Ishikawa (cell line): ENCODE measurements around the gene DEPDC5.

Experiments
- CEBPB ChIP-seq: IDR thresholded peaks from 2 replicates; pipeline ENCODE4 v1.6.1; 2012
- CREB1 ChIP-seq: IDR thresholded peaks from 2 replicates; pipeline ENCODE4 v1.6.1; 2012; ENCODE audit warnings: low read depth
- EGR1 ChIP-seq: IDR thresholded peaks from 2 replicates; pipeline ENCODE4 v1.6.1; 2012
- EP300 ChIP-seq: IDR thresholded peaks from 2 replicates; pipeline ENCODE4 v1.6.1; 2012; ENCODE audit warnings: borderline replicate concordance
- FOXM1 ChIP-seq: IDR thresholded peaks from 2 replicates; pipeline ENCODE4 v1.6.1; 2012; ENCODE audit warnings: low read depth, borderline replicate concordance
- MAX ChIP-seq: IDR thresholded peaks from 2 replicates; pipeline ENCODE4 v1.6.1; 2012
- NFIC ChIP-seq: IDR thresholded peaks from 2 replicates; pipeline ENCODE4 v1.6.1; 2012
- RAD21 ChIP-seq: IDR thresholded peaks from 2 replicates; pipeline ENCODE4 v1.6.1; 2012; ENCODE audit warnings: low read depth
- REST ChIP-seq: IDR thresholded peaks from 2 replicates; pipeline ENCODE4 v1.6.1; 2012; ENCODE audit warnings: low read depth, mild to moderate bottlenecking
- TAF1 ChIP-seq: IDR thresholded peaks from 2 replicates; pipeline ENCODE4 v1.6.1; 2012; ENCODE audit warnings: low read depth, mild to moderate bottlenecking
- TCF12 ChIP-seq: IDR thresholded peaks from 2 replicates; pipeline ENCODE4 v1.6.1; 2012; ENCODE audit warnings: low read depth
- TEAD4 ChIP-seq: IDR thresholded peaks from 2 replicates; pipeline ENCODE4 v1.6.1; 2012
- ZBTB7A ChIP-seq: IDR thresholded peaks from 2 replicates; pipeline ENCODE4 v1.6.1; 2012; ENCODE audit warnings: low read depth
- TF ChIP-seq, protein P1 (sequence below): IDR thresholded peaks from 2 replicates; pipeline ENCODE4 v1.6.1; 2012

The DEPDC5 gene

GRCh38 chr22:31926969-31927368 lies 173.2 kb downstream of the DEPDC5 start:
- TF ChIP-seq TEAD4 (no peak), EP300 (no peak), TAF1 (no peak), CEBPB (no peak), NFIC (no peak), FOXM1 (no peak), ZBTB7A (no peak)
- TF ChIP-seq, protein P1, sequence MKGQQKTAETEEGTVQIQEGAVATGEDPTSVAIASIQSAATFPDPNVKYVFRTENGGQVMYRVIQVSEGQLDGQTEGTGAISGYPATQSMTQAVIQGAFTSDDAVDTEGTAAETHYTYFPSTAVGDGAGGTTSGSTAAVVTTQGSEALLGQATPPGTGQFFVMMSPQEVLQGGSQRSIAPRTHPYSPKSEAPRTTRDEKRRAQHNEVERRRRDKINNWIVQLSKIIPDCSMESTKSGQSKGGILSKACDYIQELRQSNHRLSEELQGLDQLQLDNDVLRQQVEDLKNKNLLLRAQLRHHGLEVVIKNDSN, result no peak

GRCh38 chr22:31927562-31927961 lies 173.7 kb downstream of the DEPDC5 start:
- no peak for TF ChIP-seq MAX
- no peak for TF ChIP-seq TCF12
- no peak for TF ChIP-seq EP300
- TF ChIP-seq RAD21, result no peak
- TF ChIP-seq REST, result no peak

DNA sequence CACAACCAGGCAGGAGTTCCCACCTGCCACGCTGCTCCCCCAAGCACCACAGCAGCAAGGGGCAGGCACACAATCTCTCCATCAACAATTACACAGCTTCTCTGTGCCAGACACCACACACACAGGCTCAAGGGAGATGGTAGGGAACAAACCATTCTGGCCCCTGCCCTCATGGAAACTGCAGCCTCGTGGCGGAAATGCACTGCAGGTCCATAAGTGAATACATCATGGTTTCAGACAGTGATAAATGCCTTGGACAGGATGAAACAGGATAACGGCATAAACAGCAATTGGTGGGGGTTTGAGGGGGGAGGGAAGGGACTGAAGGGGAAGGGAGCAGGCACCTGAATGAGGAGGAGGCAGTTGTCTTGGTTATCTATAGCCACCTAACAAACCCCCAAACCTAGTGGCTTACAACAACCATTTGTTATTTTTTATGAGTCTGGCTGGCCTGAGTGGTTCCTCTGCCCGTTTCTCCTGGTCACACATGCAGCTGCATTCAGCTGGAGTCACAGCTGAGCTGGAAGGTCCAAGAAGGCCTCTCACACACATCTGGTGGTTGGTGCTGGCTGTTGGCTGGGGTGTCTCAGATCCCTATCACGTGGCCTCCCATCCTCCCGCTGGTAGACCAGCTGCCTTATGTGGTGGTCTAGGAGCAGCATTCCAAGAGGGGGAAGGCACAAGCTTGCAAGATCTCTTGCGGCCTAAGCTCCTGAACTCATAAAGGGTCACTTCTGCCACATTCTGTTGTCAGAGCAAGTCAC lies 175.5 kb downstream of the DEPDC5 start:
- TF ChIP-seq TCF12 (no peak), RAD21 (no peak), TAF1 (no peak), FOXM1 (no peak), TEAD4 (no peak), ZBTB7A (no peak), CEBPB (no peak), NFIC (no peak), EP300 (no peak), MAX (no peak), EGR1 (no peak), REST (no peak)

DNA sequence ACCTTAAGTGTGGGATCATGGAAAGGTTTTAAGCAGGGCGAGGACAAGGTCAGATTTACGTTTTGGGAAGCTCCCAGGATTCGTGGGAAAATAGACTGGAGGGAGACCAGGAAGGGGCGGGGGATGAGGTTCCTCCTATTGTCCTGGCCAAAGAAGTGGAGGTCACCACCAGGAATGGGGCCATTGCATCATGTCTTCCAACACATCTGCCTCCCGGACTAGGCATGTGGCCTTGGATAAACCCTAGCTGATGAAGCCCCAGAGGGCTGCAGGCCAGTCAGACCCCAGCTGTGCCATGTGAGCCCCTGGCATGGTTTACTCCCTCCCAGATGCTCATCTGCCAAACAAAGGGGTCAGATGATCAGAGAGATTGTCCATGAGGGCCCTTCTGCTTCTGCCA lies 179.0 kb downstream of the DEPDC5 start:
- TF ChIP-seq TEAD4, result no peak
- no peak for TF ChIP-seq NFIC
- no peak for TF ChIP-seq CREB1
- TF ChIP-seq, protein P1, result no peak
- no peak for TF ChIP-seq FOXM1
- TF ChIP-seq ZBTB7A, result no peak
- no peak for TF ChIP-seq MAX
- no peak for TF ChIP-seq RAD21

DNA sequence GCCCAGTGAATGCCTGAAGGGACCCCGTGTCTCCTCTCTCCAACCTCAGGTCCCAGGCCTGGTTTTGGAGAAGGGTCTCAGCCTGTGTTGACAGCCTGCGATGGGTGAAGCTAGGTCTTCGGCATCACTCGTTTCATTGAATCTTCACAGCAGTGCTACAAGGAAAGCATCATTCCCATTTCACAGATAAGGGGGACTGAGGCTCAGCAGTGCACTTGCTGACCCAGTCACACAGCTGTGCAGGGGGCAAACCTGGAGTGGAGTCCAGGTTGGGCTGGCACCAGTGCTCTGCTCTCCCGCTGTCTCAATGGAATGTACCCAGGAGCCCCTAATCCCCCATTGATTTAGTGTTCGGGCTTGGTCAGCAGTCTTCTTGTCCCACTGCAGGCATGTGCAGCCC lies 179.6 kb downstream of the DEPDC5 start:
- TF ChIP-seq TCF12 (no peak), FOXM1 (no peak), EP300 (no peak)

- TF ChIP-seq CEBPB (no peak), FOXM1 (no peak), CREB1 (no peak), ZBTB7A (no peak), TCF12 (no peak), TEAD4 (no peak), REST (no peak)
Observed at GRCh38 chr22:31933816-31934482, 180.1 kb downstream of the DEPDC5 start.
